ENCODE data around the gene RHPN2. TPM values are rescaled to one million over a fixed set of nuclear protein-coding genes. Genes with fewer than 3 reads are reported as not detected.

Gene RHPN2
- total and polyA plus RNA-seq, 2 of the 13 experiments (the other 11 are each of a cell fraction or from before 2014, with no cell fraction given) = 20.3 to 48.0 TPM

- TF ChIP-seq AKNA (CRISPR knock-in tag; IDR thresholded peaks at IDR 0.05; ENCODE audit: borderline replicate concordance) (no peak), ATF2 (CRISPR knock-in tag; IDR thresholded peaks at IDR 0.05) (no peak), KDM2A (CRISPR knock-in tag; IDR thresholded peaks at IDR 0.05; ENCODE audit: borderline replicate concordance, low read depth) (no peak), ZNF264 (CRISPR knock-in tag; IDR thresholded peaks at IDR 0.05) (no peak), ZNF768 (CRISPR knock-in tag; IDR thresholded peaks at IDR 0.05) (no peak), ADNP (CRISPR knock-in tag; IDR thresholded peaks at IDR 0.05) (no peak), IRX3 (CRISPR knock-in tag; IDR thresholded peaks at IDR 0.05; ENCODE audit: borderline replicate concordance, low read depth) (no peak), SIN3B (IDR thresholded peaks at IDR 0.05; ENCODE audit: low read length) (no peak), ZBTB7B (CRISPR knock-in tag; IDR thresholded peaks at IDR 0.05) (peak; percentile 65; the same call in 1 of the 2 replicates), ZNF543 (CRISPR knock-in tag; IDR thresholded peaks at IDR 0.05) (no peak), MAFG (CRISPR knock-in tag; IDR thresholded peaks at IDR 0.05) (no peak), ATF4 (CRISPR knock-in tag; IDR thresholded peaks at IDR 0.05) (no peak), ZNF703 (CRISPR knock-in tag; IDR thresholded peaks at IDR 0.05; ENCODE audit: borderline replicate concordance) (no peak), ZNF749 (CRISPR knock-in tag; IDR thresholded peaks at IDR 0.05; ENCODE audit: borderline replicate concordance) (no peak), ZNF558 (CRISPR knock-in tag; IDR thresholded peaks at IDR 0.05; ENCODE audit: borderline replicate concordance) (no peak), PRDM15 (CRISPR knock-in tag; IDR thresholded peaks at IDR 0.05) (no peak), ZNF335 (CRISPR knock-in tag; IDR thresholded peaks at IDR 0.05) (no peak), THAP8 (CRISPR knock-in tag; IDR thresholded peaks at IDR 0.05; ENCODE audit: borderline replicate concordance) (no peak)
These were observed 36.4 kb upstream of the RHPN2 start (continued) for GRCh38 chr19:33100894-33101644.

All from HepG2 (cell line).